ENCODE measurements around the gene SDF2L1. TPM values are rescaled to one million over a fixed set of nuclear protein-coding genes. Genes with fewer than 3 reads are reported as not detected.
A peak's percentile ranks its signal among the peaks of the same experiment; 100 is the strongest.
"Not testable (repeated sequence)": the region's sequence is repeated elsewhere in the genome, so short reads cannot be mapped to it uniquely, and the experiment has no call there.

SDF2L1 gene
- total RNA-seq, 2 donors from 2014 or later, result 47.5 to 115 TPM

GRCh38 chr22:21688341-21688705 lies 46.2 kb downstream of the SDF2L1 start:
- Histone ChIP-seq H3K4me3 (no peak overlapping the region), H3K4me1 (peaks cover 63% of the 10 kb centered on the region), H3K9me3 (no peaks in the 10 kb centered on the region), H3K36me3 (replicated peaks in 1 of 2; ENCODE audit: insufficient read depth in 1 of 2, low read depth in 2 of 2) (peaks cover under 1 to 7% of the 10 kb centered on the region in 2 donors), H3K27me3 (no peaks in the 10 kb centered on the region), H3K27ac (peak overlapping the region in 2 of 4 donors; percentile 84 to 87)
- intact Hi-C loops (cut with DNase I), result no loop called here
- WGBS, 2 donors, result 81% methylated on average over 6 of the region's 6 CpGs; no CpG with 5 or more reads in 1 of the 2 donors
- DNase-seq (no peak), ATAC-seq (no peak)
- TF ChIP-seq POLR2A (IDR thresholded peaks at IDR 0.05), result no peak
- no peak for TF ChIP-seq CTCF (IDR thresholded peaks at IDR 0.05)

GRCh38 chr22:21688706-21689381 lies 46.7 kb downstream of the SDF2L1 start:
- H3K4me1 ChIP-seq, result peaks cover 58% of the 10 kb centered on the region
- H3K27me3 ChIP-seq, result no peaks in the 10 kb centered on the region
- ATAC-seq (no peak), DNase-seq (no peak)
- 92 to 93% methylated on average over 7 to 20 of the region's 20 CpGs for WGBS, 2 donors
- TF ChIP-seq CTCF (IDR thresholded peaks at IDR 0.05) (no peak), POLR2A (IDR thresholded peaks at IDR 0.05) (no peak)
- H3K4me3 ChIP-seq, result no peak overlapping the region
- peak overlapping the region in 2 of 4 donors; percentile 84 to 87 for H3K27ac ChIP-seq
- no peaks in the 10 kb centered on the region for H3K9me3 ChIP-seq
- intact Hi-C loops (cut with DNase I), result no loop called here
- peaks cover 3 to 10% of the 10 kb centered on the region in 2 donors for H3K36me3 ChIP-seq (replicated peaks in 1 of 2; ENCODE audit: insufficient read depth in 1 of 2, low read depth in 2 of 2)

- no peaks in the 10 kb centered on the region for H3K27me3 ChIP-seq
- WGBS, 2 donors, result 39 to 56% methylated on average over 5 of the region's 5 CpGs
- peaks cover 3 to 18% of the 10 kb centered on the region in 2 donors for H3K36me3 ChIP-seq (replicated peaks in 1 of 2; ENCODE audit: insufficient read depth in 1 of 2, low read depth in 2 of 2)
- ATAC-seq (no peak), DNase-seq (peak in 1 of 4 donors; percentile 35)
- H3K9me3 ChIP-seq, result no peaks in the 10 kb centered on the region
- TF ChIP-seq POLR2A (IDR thresholded peaks at IDR 0.05) (no peak), CTCF (IDR thresholded peaks at IDR 0.05) (no peak)
- H3K27ac ChIP-seq, result peak overlapping the region in 1 of 4 donors; percentile 22
- peaks cover 45% of the 10 kb centered on the region for H3K4me1 ChIP-seq
- intact Hi-C loops (cut with DNase I), result no loop called here
- no peak overlapping the region for H3K4me3 ChIP-seq
Observed at GRCh38 chr22:21690401-21690801, 48.3 kb downstream of the SDF2L1 start.

GRCh38 chr22:21691816-21692215 lies 49.7 kb downstream of the SDF2L1 start:
- no peak for DNase-seq
- 86 to 88% methylated on average over 16 of the region's 16 CpGs for WGBS, 2 donors
- peaks cover 3 to 22% of the 10 kb centered on the region in 2 donors for H3K36me3 ChIP-seq (replicated peaks in 1 of 2; ENCODE audit: insufficient read depth in 1 of 2, low read depth in 2 of 2)

GRCh38 chr22:21692856-21693255 lies 50.8 kb downstream of the SDF2L1 start:
- intact Hi-C loops (cut with DNase I); H3K27ac ChIP-seq; H3K27me3 ChIP-seq; H3K9me3 ChIP-seq; DNase-seq; H3K4me3 ChIP-seq; ATAC-seq: not testable (repeated sequence)
- Histone ChIP-seq H3K4me1 (peaks cover 20% of the 10 kb centered on the region), H3K36me3 (replicated peaks in 1 of 2; ENCODE audit: insufficient read depth in 1 of 2, low read depth in 2 of 2) (peaks cover 3 to 28% of the 10 kb centered on the region in 2 donors)
- 91 to 92% methylated on average over 6 to 9 of the region's 9 CpGs for WGBS, 2 donors

More at GRCh38 chr22:21691816-21692215, 49.7 kb downstream of the SDF2L1 start:
- intact Hi-C loops (cut with DNase I), result no loop called here
- Histone ChIP-seq H3K4me1 (peaks cover 31% of the 10 kb centered on the region), H3K27ac (no peak overlapping the region), H3K27me3 (no peaks in the 10 kb centered on the region), H3K9me3 (no peaks in the 10 kb centered on the region), H3K4me3 (no peak overlapping the region)
- TF ChIP-seq POLR2A (IDR thresholded peaks at IDR 0.05) (no peak), CTCF (IDR thresholded peaks at IDR 0.05) (no peak)
- no peak for ATAC-seq

All from body of pancreas (tissue), 4 donors.